ENCODE measurements around the gene ANKRD26.
"Not testable (repeated sequence)": the region's sequence is repeated elsewhere in the genome, so short reads cannot be mapped to it uniquely, and the experiment has no call there.

The ANKRD26 gene

GRCh38 chr10:27099916-27100812 lies at the start of gene ANKRD26:
Gene ANKRD26, minus strand, starts transcription at chr10:27100494. Its CDS starts 168 bp downstream, at chr10:27100326.
- peak within 1 kb of the TSS; percentile 71 for H3K4me3 ChIP-seq (ENCODE audit: low read depth, low read length)

GRCh38 chr10:27147701-27148100 lies 47.4 kb upstream of the ANKRD26 start:
- H3K4me3 ChIP-seq (ENCODE audit: low read depth, low read length): no peak overlapping the region

- no peak overlapping the region for H3K4me3 ChIP-seq (ENCODE audit: low read depth, low read length)
Measured at GRCh38 chr10:27145937-27146336, 45.6 kb upstream of the ANKRD26 start.

- no peak overlapping the region for H3K4me3 ChIP-seq (ENCODE audit: low read depth, low read length)
Measured at GRCh38 chr10:27143686-27144085, 43.4 kb upstream of the ANKRD26 start.

- H3K4me3 ChIP-seq (ENCODE audit: low read depth, low read length): no peak overlapping the region
Measured at GRCh38 chr10:27138277-27138676, 38.0 kb upstream of the ANKRD26 start.

GRCh38 chr10:27134371-27134770 lies 34.1 kb upstream of the ANKRD26 start:
- no peak overlapping the region for H3K4me3 ChIP-seq (ENCODE audit: low read depth, low read length)

GRCh38 chr10:27108165-27108564 lies 7.9 kb upstream of the ANKRD26 start:
- H3K4me3 ChIP-seq (ENCODE audit: low read depth, low read length): no peak overlapping the region

GRCh38 chr10:27104919-27105318 lies 4.6 kb upstream of the ANKRD26 start:
- no peak overlapping the region for H3K4me3 ChIP-seq (ENCODE audit: low read depth, low read length)

GRCh38 chr10:27100813-27101347 lies 586 bp upstream of the ANKRD26 start:
- peak overlapping the region; percentile 71 for H3K4me3 ChIP-seq (ENCODE audit: low read depth, low read length)

- H3K4me3 ChIP-seq (ENCODE audit: low read depth, low read length): peak overlapping the region; percentile 71
Measured at GRCh38 chr10:27099448-27099847, 846 bp downstream of the ANKRD26 start.

- H3K4me3 ChIP-seq (ENCODE audit: low read depth, low read length): no peak overlapping the region
Measured at GRCh38 chr10:27088119-27089044, 11.9 kb downstream of the ANKRD26 start.

GRCh38 chr10:27072436-27073114 lies 27.7 kb downstream of the ANKRD26 start:
- no peak overlapping the region for H3K4me3 ChIP-seq (ENCODE audit: low read depth, low read length)

GRCh38 chr10:27068217-27068891 lies 31.9 kb downstream of the ANKRD26 start:
- no peak overlapping the region for H3K4me3 ChIP-seq (ENCODE audit: low read depth, low read length)

GRCh38 chr10:27065084-27065483 lies 35.2 kb downstream of the ANKRD26 start:
- H3K4me3 ChIP-seq (ENCODE audit: low read depth, low read length): no peak overlapping the region

- no peak overlapping the region for H3K4me3 ChIP-seq (ENCODE audit: low read depth, low read length)
Measured at GRCh38 chr10:27052656-27053055, 47.6 kb downstream of the ANKRD26 start.

GRCh38 chr10:27045247-27045646 lies 55.0 kb downstream of the ANKRD26 start:
- H3K4me3 ChIP-seq (ENCODE audit: low read depth, low read length): not testable (repeated sequence)

- no peak overlapping the region for H3K4me3 ChIP-seq (ENCODE audit: low read depth, low read length)
Measured at GRCh38 chr10:27041196-27041595, 59.1 kb downstream of the ANKRD26 start.

GRCh38 chr10:27038168-27038567 lies 62.1 kb downstream of the ANKRD26 start:
- H3K4me3 ChIP-seq (ENCODE audit: low read depth, low read length): no peak overlapping the region

- H3K4me3 ChIP-seq (ENCODE audit: low read depth, low read length): no peak overlapping the region
Measured at GRCh38 chr10:27035163-27035562, 65.1 kb downstream of the ANKRD26 start.

- no peak overlapping the region for H3K4me3 ChIP-seq (ENCODE audit: low read depth, low read length)
Measured at GRCh38 chr10:27030060-27030459, 70.2 kb downstream of the ANKRD26 start.

All from iPS-11a (cell line).